Transverse colon (tissue), 4 donors: ENCODE results near the gene HIC2.
"Not testable (repeated sequence)": the region's sequence is repeated elsewhere in the genome, so short reads cannot be mapped to it uniquely, and the experiment has no call there.

Source experiments
- CTCF ChIP-seq, 5 experiments: fragments of 200-600 bp in 3 of 5; fragments of 450-650 bp in 2 of 5; sonication (generic) in 3 of 5; IDR thresholded peaks; 1 replicate in 2 of 5; 2 replicates in 3 of 5; pipeline ENCODE4 v1.5.1; 2016 to 2017; ENCODE audit warnings: antibody characterized with exemption in 5 of 5, inconsistent platforms in 3 of 5, mild to moderate bottlenecking in 2 of 5, moderate library complexity in 1 of 5
- EP300 ChIP-seq: sonication (generic); formaldehyde crosslinking; IDR thresholded peaks from one replicate; pipeline ENCODE4 v1.6.1; 2017; ENCODE audit warnings: antibody characterized with exemption, low read depth
- POLR2A ChIP-seq: fragments of 450-650 bp; IDR thresholded peaks from one replicate; pipeline ENCODE4 v1.6.1; 2016; ENCODE audit warnings: antibody characterized with exemption, mild to moderate bottlenecking, moderate library complexity
- POLR2AphosphoS5 ChIP-seq, 3 donors: sonication (generic); formaldehyde crosslinking; IDR thresholded peaks; one replicate each; pipeline ENCODE4 v1.6.1; 2016; ENCODE audit warnings: antibody characterized with exemption in 3 of 3

- not testable (repeated sequence) for TF ChIP-seq POLR2AphosphoS5 (IDR thresholded peaks at IDR 0.05); CTCF (IDR thresholded peaks at IDR 0.05); POLR2A; EP300
These were observed 48.4 kb upstream of the HIC2 start for GRCh38 chr22:21368603-21369310.
